Non-pigmented ciliary epithelial cell (primary cell): ENCODE results near the gene TUBB4B.

Experiments
- DNase-seq: peaks from one replicate; pipeline ENCODE4 v3.0.0-alpha.2; 2010; ENCODE audit warnings: low read depth

The TUBB4B gene

GRCh38 chr9:137212520-137212919 lies 28.6 kb upstream of the TUBB4B start:
- no peak for DNase-seq

- no peak for DNase-seq
Measured at GRCh38 chr9:137213160-137214060, 27.7 kb upstream of the TUBB4B start.

- DNase-seq = no peak
Measured at GRCh38 chr9:137214620-137215019, 26.5 kb upstream of the TUBB4B start.

GRCh38 chr9:137215196-137215986 lies 25.7 kb upstream of the TUBB4B start:
- DNase-seq = no peak

GRCh38 chr9:137216188-137216965 lies 24.7 kb upstream of the TUBB4B start:
- DNase-seq = no peak

- no peak for DNase-seq
Measured at GRCh38 chr9:137217276-137218211, 23.5 kb upstream of the TUBB4B start.

GRCh38 chr9:137218212-137218753 lies 22.8 kb upstream of the TUBB4B start:
- no peak for DNase-seq

GRCh38 chr9:137218754-137219271 lies 22.3 kb upstream of the TUBB4B start:
- DNase-seq = no peak

- no peak for DNase-seq
Measured at GRCh38 chr9:137219757-137220316, 21.2 kb upstream of the TUBB4B start.

GRCh38 chr9:137220317-137221094 lies 20.6 kb upstream of the TUBB4B start:
- no peak for DNase-seq

GRCh38 chr9:137221095-137221505 lies 20.0 kb upstream of the TUBB4B start:
- DNase-seq = no peak

- DNase-seq = no peak
Measured at GRCh38 chr9:137221506-137222111, 19.5 kb upstream of the TUBB4B start.

GRCh38 chr9:137222190-137223077 lies 18.7 kb upstream of the TUBB4B start, which contains the start of gene RNF208:
Gene RNF208, minus strand, starts transcription at chr9:137222240. Its CDS starts 1,028 bp downstream, at chr9:137221212.
- DNase-seq = no peak

- peak; percentile 88 for DNase-seq
Measured at GRCh38 chr9:137223078-137223970, 17.8 kb upstream of the TUBB4B start.

- DNase-seq = no peak
Measured at GRCh38 chr9:137224830-137225694, 16.0 kb upstream of the TUBB4B start, which contains the start of gene CYSRT1. Gene CYSRT1, plus strand, starts transcription at chr9:137225174. Its CDS starts 448 bp downstream, at chr9:137225622.
